Measurements from ENCODE around the gene PTHLH.

Gene PTHLH

DNA sequence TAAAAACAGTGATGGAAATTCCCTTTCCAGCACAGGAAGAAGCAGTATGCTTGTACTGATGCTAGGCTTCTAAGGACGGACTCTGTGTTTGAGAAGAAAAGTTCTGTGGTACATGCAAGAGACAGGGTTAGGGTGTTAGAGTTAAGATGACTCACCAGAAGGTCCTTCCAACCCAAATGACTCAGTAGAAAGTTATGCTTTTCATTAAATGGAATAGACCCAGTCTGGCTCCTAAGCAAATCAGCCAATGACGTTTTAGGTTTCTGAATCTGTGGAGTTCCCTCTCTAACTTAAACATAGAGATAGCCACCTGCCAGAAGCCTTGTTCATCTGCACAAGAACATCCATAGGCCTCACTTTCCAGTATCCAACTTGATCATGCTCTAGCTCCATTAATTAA, 5.7 kb downstream of the PTHLH start:
- no peaks in the 10 kb centered on the region for H4K20me1 ChIP-seq (ENCODE audit: low read depth, low read length)
- no peak overlapping the region for H2AFZ ChIP-seq (ENCODE audit: low read depth, low read length, severe bottlenecking)
- no peaks in the 10 kb centered on the region for H3K27me3 ChIP-seq (ENCODE audit: low read length)
- no peaks in the 10 kb centered on the region; the same call in 1 of the 2 replicates for H3K9me3 ChIP-seq (ENCODE audit: insufficient read depth, low read length)
- H3K79me2 ChIP-seq (ENCODE audit: insufficient read depth, low read length): no peaks in the 10 kb centered on the region
- no peaks in the 10 kb centered on the region for H3K36me3 ChIP-seq (ENCODE audit: low read length)
- H3K4me3 ChIP-seq (ENCODE audit: insufficient read depth, low read length, poor library complexity, severe bottlenecking): no peak overlapping the region
- TF ChIP-seq, protein P1, sequence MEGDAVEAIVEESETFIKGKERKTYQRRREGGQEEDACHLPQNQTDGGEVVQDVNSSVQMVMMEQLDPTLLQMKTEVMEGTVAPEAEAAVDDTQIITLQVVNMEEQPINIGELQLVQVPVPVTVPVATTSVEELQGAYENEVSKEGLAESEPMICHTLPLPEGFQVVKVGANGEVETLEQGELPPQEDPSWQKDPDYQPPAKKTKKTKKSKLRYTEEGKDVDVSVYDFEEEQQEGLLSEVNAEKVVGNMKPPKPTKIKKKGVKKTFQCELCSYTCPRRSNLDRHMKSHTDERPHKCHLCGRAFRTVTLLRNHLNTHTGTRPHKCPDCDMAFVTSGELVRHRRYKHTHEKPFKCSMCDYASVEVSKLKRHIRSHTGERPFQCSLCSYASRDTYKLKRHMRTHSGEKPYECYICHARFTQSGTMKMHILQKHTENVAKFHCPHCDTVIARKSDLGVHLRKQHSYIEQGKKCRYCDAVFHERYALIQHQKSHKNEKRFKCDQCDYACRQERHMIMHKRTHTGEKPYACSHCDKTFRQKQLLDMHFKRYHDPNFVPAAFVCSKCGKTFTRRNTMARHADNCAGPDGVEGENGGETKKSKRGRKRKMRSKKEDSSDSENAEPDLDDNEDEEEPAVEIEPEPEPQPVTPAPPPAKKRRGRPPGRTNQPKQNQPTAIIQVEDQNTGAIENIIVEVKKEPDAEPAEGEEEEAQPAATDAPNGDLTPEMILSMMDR (IDR thresholded peaks at IDR 0.05; ENCODE audit: insufficient read depth, low read length, poor library complexity, severe bottlenecking): no peak
- TF ChIP-seq EZH2phosphoT487 (conservative IDR thresholded peaks at IDR 0.05; ENCODE audit: low read length): no peak
- no peaks in the 10 kb centered on the region for H3K9me2 ChIP-seq (replicated peaks; ENCODE audit: insufficient read depth, low read length)
- no peak overlapping the region for H3K27ac ChIP-seq (ENCODE audit: low read depth, low read length)
- no peak overlapping the region for H3K9ac ChIP-seq (ENCODE audit: low read length)
- H3K4me2 ChIP-seq (ENCODE audit: low read depth, low read length, poor library complexity, severe bottlenecking): no peak overlapping the region
- H3F3A ChIP-seq (ENCODE audit: insufficient read depth): no peaks in the 10 kb centered on the region

DNA sequence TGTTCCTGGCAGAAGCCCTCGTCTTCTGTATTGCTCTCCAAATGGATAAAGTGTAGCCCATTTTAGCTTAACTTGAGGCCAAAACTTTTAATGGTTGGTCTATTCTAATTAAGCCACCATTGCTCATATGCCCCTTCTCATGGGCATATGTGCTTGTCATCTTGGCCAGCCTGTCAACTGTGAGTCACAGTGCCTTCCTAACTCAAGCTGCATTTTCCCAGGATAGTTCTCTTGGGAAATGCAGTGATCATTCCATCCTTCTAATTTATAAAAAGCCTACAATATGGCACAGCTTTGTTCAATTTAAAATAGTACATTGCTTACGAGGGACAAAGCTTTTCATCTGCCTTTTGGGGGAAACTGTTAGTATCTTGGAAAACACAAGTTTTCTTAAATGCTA, 6.6 kb downstream of the PTHLH start:
- Histone ChIP-seq H3K9me3 (ENCODE audit: insufficient read depth, low read length) (no peaks in the 10 kb centered on the region; the same call in 1 of the 2 replicates), H4K20me1 (ENCODE audit: low read depth, low read length) (no peaks in the 10 kb centered on the region), H3K4me2 (ENCODE audit: low read depth, low read length, poor library complexity, severe bottlenecking) (no peak overlapping the region), H3K36me3 (ENCODE audit: low read length) (no peaks in the 10 kb centered on the region), H3K27ac (ENCODE audit: low read depth, low read length) (no peak overlapping the region), H3K4me3 (ENCODE audit: insufficient read depth, low read length, poor library complexity, severe bottlenecking) (no peak overlapping the region), H2AFZ (ENCODE audit: low read depth, low read length, severe bottlenecking) (no peak overlapping the region), H3F3A (ENCODE audit: insufficient read depth) (no peaks in the 10 kb centered on the region), H3K9me2 (replicated peaks; ENCODE audit: insufficient read depth, low read length) (no peaks in the 10 kb centered on the region), H3K9ac (ENCODE audit: low read length) (no peak overlapping the region), H3K27me3 (ENCODE audit: low read length) (no peaks in the 10 kb centered on the region), H3K79me2 (ENCODE audit: insufficient read depth, low read length) (no peaks in the 10 kb centered on the region)
- TF ChIP-seq EZH2phosphoT487 (conservative IDR thresholded peaks at IDR 0.05; ENCODE audit: low read length): no peak
- TF ChIP-seq, protein P1 (IDR thresholded peaks at IDR 0.05; ENCODE audit: insufficient read depth, low read length, poor library complexity, severe bottlenecking): no peak

DNA sequence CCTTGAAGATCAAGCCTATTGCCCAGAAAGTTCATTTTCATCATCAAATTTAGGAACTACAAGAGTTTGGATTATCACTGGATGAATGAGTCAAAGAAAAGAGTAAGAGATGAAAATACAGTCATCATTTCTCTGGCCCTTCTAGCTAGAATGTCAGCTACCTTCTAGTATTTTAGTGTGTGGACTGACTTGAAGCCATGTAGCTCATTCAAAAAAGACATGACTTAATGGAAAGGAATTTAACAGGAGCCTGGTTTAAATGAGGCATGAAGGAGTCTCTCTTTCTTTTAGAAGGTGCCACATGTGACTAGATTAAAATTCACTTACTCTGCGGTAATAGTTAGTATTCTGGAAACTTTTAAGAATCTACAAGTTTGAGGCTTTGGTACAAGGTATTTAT, 7.1 kb downstream of the PTHLH start:
- no peaks in the 10 kb centered on the region for H3K36me3 ChIP-seq (ENCODE audit: low read length)
- H3F3A ChIP-seq (ENCODE audit: insufficient read depth): no peaks in the 10 kb centered on the region
- H3K27ac ChIP-seq (ENCODE audit: low read depth, low read length): no peak overlapping the region
- H3K27me3 ChIP-seq (ENCODE audit: low read length): no peaks in the 10 kb centered on the region
- H4K20me1 ChIP-seq (ENCODE audit: low read depth, low read length): no peaks in the 10 kb centered on the region
- H3K9me2 ChIP-seq (replicated peaks; ENCODE audit: insufficient read depth, low read length): no peaks in the 10 kb centered on the region
- TF ChIP-seq EZH2phosphoT487 (conservative IDR thresholded peaks at IDR 0.05; ENCODE audit: low read length): no peak
- TF ChIP-seq, protein P1 (IDR thresholded peaks at IDR 0.05; ENCODE audit: insufficient read depth, low read length, poor library complexity, severe bottlenecking): no peak
- no peak overlapping the region for H3K9ac ChIP-seq (ENCODE audit: low read length)
- no peak overlapping the region for H2AFZ ChIP-seq (ENCODE audit: low read depth, low read length, severe bottlenecking)
- H3K4me2 ChIP-seq (ENCODE audit: low read depth, low read length, poor library complexity, severe bottlenecking): no peak overlapping the region
- no peak overlapping the region for H3K4me3 ChIP-seq (ENCODE audit: insufficient read depth, low read length, poor library complexity, severe bottlenecking)
- no peaks in the 10 kb centered on the region; the same call in 1 of the 2 replicates for H3K9me3 ChIP-seq (ENCODE audit: insufficient read depth, low read length)
- H3K79me2 ChIP-seq (ENCODE audit: insufficient read depth, low read length): no peaks in the 10 kb centered on the region
